GM04504 (cell line): ENCODE measurements around the gene KHDC1.
"Not testable (repeated sequence)": the region's sequence is repeated elsewhere in the genome, so short reads cannot be mapped to it uniquely, and the experiment has no call there.

ENCODE experiments used
- DNase-seq: peaks from one replicate; pipeline ENCODE4 v3.0.0-alpha.2; 2012; ENCODE audit warnings: low read depth

KHDC1 gene

GRCh38 chr6:73248192-73248903 is 14.6 kb downstream of the KHDC1 start:
- no peak for DNase-seq

DNA sequence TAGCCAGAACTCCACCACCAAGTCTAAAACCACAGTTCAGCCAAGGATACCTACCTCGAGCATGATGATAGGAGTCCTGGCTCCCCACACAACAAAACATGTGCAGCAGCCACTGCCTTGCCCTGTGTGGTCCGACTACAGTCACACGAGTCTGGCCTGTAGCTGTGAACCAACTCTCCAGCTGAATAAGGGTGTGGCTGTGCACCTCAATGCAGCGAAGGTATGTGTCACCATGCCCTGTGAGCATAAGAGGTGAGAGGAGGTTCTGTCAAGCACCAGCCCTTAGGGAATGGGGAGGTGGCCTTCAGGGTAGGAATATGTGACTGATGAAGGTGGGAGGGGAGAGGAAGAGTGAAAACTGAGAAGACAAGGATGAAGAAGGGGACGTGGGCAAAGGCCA is 21.0 kb downstream of the KHDC1 start:
- no peak for DNase-seq

- no peak for DNase-seq
Observed at GRCh38 chr6:73240730-73241129, 22.3 kb downstream of the KHDC1 start.

- peak; percentile 89 for DNase-seq
Observed at GRCh38 chr6:73236144-73236750, 26.7 kb downstream of the KHDC1 start.

GRCh38 chr6:73234733-73235132 is 28.3 kb downstream of the KHDC1 start:
- peak; percentile 44 for DNase-seq

DNA sequence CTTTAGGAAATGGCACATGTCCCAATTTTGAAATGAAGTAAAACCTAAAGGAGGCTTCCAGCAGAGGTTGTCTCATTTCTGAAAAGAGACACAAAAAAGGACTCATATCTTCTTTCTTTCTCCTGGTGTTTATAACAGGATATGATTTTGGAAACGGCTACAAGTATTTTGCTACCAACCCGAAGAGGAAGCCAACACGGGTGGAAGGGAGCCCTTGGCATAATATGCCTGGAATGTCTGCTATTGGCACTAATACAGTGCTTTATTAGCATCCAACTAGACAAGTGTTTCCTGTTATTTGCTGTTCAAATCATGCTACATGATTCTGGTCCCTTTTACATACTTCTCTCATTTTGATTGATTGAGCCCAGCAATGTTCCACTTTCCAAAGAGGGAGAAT is 29.0 kb downstream of the KHDC1 start:
- not testable (repeated sequence) for DNase-seq

DNA sequence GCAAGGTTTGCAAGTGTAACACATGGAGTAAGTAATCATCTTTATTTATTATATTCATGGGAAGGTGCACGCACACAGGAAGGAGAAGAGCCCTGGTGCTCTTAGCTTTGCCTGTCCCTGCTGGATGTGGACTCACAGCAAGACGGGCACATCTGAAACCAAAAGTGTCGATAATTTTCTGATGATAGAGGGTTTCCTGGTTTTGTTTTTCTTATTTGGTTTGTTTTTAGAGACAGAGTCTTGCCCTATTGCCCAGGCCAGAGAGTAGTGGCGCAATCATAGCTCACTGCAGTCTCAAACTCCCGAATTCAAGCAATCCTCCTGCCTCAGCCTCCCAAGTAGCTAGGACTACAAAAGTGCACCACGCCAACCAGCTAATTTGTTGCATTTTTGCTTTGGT is 29.9 kb downstream of the KHDC1 start:
- no peak for DNase-seq

DNA sequence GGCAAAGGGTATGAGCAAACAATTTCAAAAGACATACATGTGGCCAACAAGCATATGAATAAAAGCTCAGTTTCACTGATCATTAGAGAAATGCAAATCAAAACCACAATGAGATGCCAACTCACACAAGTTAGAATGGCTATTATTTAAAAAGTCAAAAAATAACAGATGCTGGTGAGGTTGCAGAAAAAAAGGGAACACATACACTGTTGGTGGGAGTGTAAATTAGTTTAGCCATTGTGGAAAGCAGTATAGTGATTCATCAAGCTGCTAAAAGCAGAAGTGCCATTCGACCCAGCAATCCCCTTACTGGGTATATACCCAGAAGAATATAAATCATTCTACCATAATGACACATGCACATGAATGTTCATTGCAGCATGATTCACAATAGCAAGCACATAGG is 31.0 kb downstream of the KHDC1 start:
- DNase-seq = no peak

DNA sequence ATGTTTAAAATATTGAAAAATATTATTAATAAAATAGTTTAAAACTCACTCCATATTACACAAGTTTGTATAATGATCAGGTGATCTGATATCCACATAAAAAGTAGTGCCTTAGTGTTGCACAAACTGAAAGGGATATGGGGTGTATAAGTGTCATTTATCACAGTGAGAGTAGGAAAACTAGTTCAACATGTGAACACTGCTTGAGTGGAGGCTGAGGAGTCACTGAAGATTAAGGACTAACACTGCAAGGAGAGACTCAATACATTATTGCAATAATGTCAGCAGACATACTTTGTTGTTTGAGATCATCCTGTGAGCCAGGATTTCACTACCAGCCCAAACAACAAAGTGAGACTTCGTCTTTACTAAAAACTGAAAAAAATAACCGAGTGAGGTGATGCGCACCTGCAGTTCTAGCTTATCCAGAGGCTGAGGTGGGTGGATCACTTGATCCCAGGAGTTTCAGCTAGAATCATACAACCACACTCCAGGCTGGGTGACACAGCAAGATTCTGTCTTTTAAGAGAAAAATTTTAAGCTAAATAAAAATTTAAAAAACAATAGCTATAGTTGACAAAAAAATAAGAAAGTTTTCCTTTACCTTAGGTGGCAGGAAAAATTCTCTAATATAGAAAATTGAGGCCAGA is 35.3 kb downstream of the KHDC1 start:
- DNase-seq = no peak

- DNase-seq = no peak
Observed at GRCh38 chr6:73225396-73225795, 37.6 kb downstream of the KHDC1 start, which contains the start of gene KHDC1L. Gene KHDC1L, minus strand, starts transcription at chr6:73225496. Its CDS starts 88 bp downstream, at chr6:73225408.

DNA sequence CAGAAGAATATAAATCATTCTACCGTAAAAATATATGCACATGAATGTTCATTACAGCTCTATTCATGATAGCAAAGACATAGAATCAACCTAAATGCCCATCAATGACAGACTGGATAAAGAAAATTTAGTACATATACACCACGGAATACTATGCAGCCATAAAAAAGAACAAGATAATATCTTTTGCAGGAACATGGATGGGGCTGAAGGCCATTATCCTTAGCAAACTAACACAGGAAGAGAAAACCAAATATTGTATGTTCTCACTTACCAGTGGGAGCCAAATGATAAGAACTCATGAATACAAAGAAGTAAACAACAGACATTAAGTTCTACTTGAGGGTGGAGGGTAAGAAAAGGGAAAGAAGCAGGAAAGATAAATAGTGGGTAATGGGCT is 46.1 kb downstream of the KHDC1 start:
- DNase-seq = no peak

DNA sequence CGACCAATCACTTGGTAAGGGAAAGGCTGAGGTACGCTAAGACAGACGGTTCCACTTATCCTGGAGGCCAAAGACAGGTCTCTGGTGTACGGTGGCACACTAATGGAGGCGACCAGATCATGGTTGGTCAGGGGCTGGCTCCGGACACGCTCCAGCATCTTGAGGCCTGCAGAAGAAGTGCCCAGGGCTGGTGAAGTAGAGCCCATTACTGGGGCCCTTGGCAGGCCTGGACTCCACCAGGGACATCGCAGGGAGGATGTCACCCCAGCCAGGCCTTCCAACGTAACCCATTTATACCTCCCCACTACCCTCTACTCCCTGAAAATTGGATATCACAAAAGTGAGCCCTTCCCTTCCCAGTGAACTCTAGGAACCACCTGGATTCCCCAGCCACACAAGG is 53.9 kb downstream of the KHDC1 start:
- DNase-seq = no peak

DNA sequence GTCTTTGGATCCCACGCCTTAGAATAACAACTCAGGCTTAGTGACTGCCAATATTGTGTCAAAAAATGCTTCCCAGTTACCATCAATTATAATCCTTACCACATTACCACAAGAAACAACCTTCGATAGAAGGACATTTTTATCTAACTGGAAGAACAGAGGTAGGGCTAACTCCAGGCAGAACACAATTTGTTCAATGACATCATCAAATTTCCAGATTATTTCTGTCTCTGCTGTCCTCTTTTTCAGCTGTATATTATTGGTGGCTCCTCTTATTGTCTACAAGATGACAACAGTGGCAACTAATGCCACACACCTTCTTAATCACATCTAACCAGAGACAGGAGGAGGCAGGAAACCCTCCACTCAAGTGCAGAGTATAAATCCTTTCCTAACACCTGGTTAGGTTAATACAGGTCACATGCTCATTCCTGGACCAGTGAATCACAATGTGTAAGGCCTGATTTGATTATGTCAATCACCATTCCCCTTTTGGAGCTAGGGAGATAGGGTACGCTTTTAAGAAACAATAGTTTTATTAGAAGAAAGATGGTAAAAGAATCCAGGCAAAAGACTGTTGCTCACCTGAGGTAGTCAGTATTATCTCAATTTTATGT is 55.7 kb downstream of the KHDC1 start:
- DNase-seq = no peak

- no peak for DNase-seq
Observed at GRCh38 chr6:73204252-73204651, 58.7 kb downstream of the KHDC1 start.

GRCh38 chr6:73203098-73203497 is 59.9 kb downstream of the KHDC1 start:
- DNase-seq = no peak

DNA sequence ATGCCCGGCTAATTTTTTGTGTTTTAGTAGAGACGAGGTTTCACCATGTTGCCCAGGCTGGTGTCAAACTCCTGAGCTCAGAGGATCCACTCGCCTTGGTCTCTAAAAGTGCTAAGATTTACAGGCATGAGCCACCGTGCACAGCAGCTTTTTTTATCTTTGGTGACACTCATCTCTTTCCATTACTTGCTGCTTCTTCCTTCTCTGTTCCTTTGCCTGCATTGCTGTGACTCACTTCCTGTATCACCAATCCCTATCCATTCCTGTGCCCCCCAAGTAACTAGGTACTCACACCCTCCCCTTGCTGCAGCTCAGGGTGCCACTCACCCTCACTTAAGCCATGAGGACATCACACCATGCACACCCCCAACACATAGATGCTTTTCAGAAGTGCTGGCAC is 62.3 kb downstream of the KHDC1 start:
- no peak for DNase-seq

- DNase-seq = no peak
Observed at GRCh38 chr6:73200247-73200646, 62.7 kb downstream of the KHDC1 start.

- DNase-seq = no peak
Observed at GRCh38 chr6:73194744-73195143, 68.3 kb downstream of the KHDC1 start.

GRCh38 chr6:73193302-73193701 is 69.7 kb downstream of the KHDC1 start:
- DNase-seq = not testable (repeated sequence)
